CD4-positive, alpha-beta T cell treated with Interleukin-21 for 1 hour (primary cell): ENCODE measurements around the gene EGF.

ENCODE experiments used
- DNase-seq: peaks from one replicate; pipeline ENCODE4 v3.0.0-alpha.2; 2020

EGF gene

DNA sequence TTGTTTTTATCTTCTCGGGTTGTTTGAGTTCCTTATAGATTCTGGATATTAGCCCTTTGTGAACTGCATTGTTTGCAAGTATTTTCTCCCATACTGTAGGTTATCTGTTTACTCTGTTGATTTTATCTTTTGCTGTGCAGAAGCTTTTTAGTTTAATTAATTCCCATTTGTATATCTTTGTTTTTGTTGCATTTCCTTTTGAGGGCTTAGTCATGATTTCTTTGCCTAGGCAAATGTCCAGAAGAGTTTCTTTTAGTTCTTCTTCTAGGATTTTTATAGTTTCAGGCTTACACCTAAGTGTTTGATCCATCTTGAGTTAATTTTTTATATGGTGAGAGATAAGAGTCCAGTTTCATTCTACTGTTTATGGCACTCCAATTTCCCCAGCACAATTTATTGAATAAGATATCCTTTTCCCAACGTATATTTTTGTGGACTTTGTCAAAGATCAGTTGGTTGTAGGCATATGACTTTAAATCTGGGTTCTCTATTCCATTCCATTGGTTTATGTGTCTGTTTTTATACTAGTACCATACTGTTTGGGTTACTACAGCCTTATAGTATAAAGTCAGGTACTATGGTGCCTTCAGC is 54.3 kb downstream of the EGF start:
- DNase-seq, result no peak

DNA sequence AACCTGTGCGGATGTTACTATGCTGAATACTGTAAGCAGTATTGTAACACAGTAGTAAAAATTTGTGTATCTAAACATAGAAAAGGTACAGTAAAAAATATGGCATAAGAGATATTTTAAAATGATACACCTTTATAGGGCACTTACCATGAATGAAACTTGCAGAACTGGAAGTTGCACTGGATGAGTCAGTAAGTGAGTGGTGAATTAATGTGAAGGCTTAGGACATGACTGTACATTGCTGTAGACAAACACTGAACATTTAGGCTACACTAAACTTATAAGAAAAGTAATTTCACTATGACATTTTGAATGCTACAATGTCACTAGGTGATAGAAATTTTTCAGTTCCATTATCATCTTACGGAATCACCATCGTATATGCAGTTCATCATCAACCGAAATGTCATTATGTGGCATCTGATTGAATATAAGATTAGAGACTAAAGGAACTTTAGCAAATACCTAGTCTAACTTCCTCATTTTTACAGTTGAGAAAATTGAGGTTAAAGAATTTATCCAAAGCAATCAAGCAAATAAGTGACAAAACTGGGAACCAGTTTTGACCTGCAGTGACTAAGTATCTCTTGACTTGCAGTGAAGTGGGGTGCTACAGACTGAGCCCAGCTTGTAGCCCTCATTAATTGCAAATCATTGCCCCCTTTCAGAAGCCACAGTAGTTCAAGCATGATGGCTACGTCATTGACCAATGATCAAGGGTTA is 55.3 kb downstream of the EGF start:
- DNase-seq, result no peak

DNA sequence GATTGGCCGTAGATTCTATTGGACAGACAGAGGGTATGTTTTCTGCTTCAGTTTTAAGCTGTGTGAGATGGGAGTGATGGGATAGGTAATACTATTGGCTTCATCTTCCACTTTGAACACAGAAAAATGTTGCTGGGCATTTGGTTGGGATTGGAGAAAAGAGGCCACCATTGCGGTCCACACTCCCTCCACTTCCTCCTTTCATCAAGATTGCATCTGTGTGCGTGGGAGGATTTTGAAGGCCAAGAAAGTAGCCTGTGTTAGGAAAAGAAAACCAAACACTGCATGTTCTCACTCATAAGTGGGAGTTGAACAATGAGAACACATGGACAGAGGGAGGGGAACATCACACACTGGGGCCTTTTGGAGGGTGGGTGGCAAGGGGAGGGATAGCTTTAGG is 56.4 kb downstream of the EGF start:
- no peak for DNase-seq

DNA sequence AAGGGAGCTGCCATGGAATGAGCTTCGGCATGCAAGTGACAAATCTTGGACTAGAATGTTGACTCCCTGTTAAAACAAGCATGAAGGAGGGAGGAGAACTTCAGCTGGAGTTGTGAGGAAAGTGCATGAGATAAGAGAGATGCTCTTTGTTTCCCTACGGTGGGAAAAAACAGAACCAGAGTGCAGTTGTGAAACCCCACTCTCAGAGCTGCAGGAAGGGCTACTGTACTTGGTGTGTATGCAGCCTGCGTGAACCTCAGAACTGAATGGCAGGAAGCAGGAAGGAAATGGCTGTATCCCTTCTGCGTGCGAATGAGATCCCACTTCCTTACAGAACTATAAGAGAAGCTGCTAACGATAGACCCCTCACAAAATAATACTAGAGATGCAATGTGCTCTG is 57.2 kb downstream of the EGF start:
- no peak for DNase-seq

DNA sequence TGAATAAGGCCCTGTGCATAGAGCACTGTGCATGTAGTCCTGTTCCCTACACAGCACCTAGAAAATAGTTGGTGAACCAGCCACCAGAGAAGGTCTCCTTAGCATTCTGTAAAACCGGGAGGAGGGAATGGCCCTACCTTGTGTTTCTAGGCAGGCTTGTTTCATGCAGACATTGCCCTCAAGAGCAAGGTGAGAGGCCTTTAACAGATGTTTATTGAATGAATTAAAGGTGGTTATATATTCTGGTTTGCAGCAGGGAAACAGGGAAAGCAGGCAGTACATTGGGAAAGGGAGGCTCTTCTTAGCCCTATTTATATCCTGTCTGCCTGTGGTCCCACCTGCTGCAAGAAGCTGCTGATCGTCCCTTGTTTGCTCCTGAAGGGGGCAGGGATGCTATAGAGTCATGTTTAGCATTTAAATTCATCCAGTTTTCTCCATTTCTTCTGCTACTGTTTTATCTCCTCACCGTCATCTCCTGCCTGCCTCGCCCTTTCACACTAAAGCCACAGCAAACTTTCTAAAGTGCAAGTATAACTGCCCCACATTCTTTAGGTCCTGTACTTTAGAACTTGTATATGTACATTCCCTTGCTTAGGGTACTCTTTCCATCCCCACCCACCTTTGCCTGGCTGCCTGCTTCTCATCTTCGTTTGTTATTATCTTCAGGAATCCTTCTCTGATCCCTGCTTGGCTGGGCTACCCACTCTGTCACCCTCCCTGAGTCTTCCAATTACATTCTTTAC is 60.3 kb downstream of the EGF start:
- no peak for DNase-seq

DNA sequence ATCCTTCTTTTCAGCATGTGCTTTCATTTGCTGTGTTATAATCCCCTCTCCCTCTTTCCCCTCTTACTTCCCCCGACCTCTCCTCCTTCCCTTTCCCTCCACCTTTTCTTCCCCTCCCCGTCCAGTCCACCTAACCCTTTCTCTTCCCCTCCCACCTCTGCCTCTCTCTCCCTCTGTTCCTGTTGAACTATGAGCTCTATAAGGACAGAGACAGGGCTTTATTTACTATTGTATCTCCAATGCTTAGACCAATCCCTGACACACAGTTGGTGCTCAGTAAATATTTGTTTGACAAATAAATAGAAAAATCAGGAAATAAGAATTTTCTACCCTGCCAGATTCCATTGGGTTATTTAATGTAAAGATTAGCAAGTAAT is 60.8 kb downstream of the EGF start:
- no peak for DNase-seq

DNA sequence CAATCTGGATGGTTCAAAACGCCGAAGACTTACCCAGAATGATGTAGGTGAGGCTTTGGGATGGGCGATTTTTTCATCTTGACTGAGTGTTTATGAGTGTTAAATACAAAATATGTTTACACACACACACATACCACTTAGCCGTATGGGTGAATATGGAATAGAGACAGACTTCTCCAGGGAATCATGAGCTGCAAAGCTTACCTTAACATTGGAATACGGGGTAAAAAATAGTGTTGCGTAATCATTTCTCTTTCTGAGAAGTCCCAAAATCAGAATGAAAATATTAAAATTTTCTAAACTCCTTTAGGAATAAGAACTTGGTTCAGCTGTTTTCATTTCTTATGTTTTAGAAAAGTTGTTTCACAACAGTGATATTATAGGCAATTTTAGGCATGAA is 63.5 kb downstream of the EGF start:
- no peak for DNase-seq

DNA sequence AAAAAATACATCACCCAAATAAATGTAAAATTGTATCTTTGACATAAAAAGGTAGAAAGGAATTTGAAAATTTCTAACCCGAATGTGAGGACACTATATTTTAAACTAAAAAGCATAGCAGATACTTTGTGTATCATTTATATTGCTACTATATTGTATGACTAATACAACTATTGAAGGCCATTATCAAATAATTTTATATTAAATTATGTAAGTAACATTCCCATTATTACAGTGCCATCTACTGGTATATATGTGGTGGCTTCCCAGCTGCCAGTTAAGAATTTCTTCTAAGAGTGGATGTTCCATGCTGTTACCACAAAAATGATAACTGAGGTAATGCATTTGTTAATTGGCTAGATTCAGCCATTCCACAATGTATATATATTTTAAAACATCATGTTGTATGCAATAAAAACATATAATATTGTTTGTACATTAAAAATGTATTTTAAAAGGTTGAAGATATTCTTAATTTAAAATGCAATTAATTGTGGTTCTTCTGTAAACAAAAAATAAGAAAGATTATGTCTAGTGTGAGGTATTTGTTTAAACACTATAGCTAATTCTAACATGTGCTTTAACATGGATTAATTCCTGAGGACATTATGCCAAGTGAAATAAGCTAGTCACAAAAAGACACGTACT is 65.3 kb downstream of the EGF start:
- peak; percentile 41 for DNase-seq

DNA sequence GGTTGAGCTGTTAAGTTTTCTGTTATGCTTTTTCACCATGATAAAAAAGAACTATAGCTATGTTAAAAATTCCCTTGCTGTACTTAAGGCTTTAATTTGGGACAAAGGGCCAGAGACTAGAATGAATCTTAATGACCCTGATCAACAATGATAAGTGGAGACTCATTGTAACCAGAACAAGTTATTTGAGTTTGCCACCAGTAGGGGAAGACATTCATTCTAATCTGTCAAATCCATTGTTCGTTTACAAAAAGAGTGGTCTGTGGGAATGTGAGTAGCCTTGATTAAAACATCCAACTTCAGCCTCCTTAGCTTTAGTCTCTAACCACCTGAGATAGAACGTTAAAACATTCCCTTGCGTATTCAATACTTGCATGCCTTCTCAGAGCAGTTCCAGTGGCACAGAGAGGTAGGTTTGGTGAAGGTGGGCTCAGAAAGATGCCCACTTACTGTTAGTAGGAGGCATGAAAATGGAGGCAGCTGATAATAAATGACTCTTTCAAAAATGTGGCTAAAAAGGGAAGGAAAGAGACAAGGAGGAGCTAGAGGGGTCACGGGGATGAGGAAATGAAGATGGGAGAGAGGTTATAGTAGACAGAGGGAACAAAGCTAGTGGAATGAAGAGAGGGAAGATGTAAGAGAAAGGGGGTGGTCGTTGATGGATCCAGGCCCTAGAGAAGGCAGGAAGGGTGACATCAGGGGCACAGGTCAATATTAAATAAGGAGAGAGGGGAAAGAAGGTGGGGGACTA is 66.2 kb downstream of the EGF start:
- DNase-seq, result no peak

DNA sequence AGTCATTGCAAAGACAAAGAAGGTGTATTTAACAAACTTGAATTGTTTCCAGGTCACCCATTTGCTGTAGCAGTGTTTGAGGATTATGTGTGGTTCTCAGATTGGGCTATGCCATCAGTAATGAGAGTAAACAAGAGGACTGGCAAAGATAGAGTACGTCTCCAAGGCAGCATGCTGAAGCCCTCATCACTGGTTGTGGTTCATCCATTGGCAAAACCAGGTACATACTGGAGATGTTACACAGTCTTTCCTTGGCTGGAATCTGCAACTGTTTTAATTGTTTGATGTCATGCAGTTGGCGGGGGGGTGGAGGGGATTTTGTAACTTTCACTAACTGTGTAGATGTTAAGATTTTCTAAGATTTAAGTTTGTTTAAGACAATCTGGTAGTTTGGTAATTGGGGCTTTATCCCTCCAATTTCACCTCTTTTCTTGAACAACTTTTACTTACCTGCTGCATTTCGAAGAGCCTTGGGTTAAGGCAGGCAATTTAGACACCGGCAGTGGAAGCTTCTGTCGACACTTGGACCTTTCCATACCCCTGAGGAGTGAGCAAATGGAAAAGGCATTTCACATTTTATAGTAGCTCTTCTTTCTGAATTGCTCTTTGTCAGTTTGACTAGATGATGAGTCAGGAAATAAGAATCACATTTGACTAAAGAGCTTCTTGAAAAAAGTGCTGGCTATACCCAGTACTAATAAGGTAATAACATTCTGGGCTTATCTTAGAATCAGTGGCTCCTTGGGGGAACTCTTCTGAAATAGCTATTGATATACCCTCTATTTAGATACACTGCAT is 67.4 kb downstream of the EGF start:
- DNase-seq, result no peak

DNA sequence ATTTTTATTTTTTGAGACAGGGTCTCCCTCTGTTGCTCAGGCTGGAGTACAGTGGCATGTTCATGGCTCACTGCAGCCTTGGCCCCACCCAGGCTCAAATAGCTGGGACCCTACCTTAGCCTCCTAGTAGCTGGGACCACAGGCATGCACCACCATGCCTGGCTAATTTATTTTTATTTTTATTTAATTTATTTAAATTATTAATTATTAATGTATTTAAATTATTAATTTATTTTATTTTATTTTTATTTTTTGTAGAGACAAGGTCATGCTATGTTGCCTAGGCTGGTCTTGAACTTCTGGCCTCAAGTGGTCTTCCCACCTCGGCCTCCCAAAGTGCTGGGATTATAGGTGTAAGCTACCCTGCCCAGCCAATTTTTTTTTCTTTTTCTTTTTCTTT is 69.3 kb downstream of the EGF start:
- DNase-seq, result no peak

DNA sequence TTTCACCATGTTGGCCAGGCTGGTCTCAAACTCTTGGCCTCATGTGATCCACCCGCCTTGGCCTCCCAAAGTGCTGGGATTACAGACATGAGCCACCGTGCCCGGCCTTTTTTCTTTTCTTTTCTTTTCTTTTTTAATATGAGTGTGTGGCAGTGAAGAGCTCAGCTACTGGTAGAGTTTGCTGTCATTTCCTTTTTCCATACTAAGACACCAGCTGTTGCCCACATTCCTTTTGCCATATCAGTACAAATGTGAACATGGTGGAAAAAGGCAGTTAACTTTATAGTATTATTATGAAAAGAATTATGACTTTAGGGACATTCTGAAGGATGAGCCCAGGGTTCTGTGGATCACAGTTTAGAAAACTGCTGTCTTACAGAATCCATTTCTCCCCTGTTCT is 69.8 kb downstream of the EGF start:
- DNase-seq, result no peak

DNA sequence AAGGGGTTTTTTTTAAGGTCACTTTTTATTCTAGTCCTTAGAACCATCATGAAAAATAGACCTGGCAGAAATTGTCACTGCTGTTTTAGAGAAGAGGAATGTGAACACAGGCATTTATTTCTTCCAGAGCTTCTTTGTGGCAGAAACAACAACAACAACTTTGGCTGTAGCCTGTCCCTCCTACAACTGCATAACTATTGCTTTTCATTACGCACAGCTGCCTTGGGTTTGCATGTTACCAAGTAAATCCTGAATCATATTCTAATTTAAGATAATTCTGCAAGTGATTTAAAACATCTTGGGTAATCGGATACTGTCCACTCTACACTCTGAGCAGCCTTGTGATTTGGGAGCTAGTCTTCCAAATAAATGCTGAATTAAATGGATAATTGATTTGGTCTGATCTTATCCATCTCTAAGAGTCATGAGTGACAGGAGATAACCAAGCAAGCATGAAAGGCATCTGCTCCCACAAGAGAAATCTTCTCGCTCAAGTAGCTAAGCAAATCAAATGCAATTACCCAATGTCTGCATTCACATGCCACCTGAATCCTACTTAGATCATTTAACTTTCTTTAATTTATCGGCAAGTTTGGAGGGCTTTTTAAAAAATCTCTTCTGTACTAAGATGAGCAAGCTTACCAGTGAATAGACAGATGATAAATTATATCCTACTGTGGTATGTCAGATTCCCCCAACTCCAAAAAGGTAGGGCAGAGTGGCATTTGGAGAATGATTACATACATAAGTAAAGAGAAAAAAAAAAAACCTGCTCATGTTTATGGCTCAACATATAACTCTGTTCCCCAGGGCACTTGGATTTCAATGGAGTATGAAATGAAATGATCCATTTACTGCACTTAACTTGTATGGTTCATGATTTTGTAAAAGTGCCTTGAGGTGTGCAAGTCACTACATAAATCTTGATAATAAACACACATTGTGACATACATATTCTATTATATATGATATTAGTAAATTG is 73.6 kb downstream of the EGF start:
- DNase-seq, result no peak

DNA sequence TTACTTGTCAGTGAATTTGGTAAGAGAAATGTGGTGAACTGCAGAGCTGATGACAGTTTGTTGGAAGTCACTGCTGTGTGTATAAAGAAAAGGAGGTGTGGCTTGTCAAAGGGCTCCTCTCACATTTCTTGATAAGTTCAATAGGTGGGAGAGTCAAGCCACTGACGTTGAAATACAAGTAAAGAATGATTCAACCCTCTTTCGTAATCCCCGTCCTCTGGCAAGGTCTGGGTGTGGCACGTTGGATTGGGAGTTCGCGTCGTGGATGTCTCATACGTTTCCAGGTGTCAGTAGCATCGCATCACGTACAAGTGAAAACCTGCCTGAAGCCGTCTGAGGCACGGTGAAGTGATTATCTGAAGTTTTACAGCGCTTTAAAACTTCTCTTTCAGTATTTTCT is 76.4 kb downstream of the EGF start:
- DNase-seq, result no peak

DNA sequence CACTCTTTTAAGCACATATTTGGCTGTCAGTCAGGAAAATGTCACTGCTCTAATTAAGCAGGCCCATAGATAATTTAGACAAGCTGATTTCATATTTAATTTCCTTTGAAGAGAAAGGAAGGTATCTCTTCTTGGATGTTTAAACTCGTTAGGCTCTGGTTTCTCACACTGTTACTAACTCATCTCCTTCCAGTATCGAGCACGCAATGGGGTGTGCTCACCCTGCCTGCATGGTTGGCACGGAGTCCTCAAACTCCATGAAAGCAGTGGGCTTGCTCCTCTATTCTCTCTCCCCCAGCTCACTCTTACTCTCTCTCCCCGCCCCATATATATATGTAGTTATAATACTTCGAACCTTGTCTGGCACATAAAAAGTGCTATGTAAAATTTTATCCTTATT is 76.9 kb downstream of the EGF start:
- DNase-seq, result no peak

DNA sequence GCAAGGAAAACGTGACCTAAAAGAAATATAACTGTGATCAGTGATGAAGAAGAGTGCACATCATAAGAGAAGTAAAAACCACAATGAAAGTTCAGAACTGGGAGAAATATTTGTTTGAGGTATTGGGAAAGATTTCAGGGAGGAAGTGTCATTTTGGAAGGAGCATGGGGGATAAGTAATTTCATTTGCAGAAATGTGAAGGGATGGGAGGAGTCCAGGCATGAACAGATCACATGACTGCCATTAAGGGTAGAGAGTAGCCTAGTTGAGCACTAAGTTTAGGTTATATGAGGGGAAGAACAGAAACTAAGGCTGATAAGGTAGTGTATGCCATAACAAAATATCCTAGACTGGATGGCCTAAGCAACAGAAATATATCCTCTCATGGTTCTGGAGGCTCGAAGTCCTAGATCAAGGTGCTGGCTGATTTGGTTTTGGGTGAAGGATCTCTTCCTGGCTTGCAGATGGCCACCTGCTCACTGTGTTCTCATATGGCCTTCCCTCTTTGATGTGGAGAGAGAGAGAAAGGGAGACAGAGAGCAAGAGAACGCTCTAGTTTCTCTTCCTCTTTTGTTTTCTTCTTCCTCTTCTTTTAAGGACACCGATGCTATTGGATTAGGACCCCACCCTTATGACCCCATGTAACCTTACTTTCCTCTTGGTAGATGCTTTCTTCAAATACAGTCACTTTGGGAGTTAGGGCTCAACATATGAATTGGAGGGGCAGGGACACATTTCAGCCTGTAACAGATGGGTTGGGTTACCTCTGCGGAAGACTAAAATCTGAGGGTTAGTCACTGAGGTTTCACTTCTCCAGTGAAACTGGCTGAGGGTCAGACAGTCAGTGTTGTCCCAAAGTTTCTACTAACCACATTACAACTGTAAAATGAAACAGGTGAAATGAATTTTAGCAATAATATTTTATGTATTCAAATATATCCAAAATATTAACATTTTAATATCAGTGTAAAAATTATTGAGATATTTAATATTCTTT is 77.9 kb downstream of the EGF start:
- DNase-seq, result no peak

DNA sequence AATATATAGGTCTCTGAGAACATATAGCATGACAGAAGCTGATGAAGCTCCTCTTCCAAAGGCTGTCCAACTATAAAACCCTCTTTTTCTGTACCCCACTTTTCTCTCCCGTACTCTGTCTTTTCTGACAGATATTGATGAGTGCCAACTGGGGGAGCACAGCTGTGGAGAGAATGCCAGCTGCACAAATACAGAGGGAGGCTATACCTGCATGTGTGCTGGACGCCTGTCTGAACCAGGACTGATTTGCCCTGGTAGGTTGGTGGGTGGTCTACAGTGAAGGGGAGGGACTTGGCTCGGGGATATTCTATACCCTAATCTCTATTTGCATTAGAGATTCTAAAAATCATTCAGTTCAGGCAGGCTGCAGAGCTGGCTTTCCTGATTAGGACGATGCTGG is 80.4 kb downstream of the EGF start:
- DNase-seq, result no peak

DNA sequence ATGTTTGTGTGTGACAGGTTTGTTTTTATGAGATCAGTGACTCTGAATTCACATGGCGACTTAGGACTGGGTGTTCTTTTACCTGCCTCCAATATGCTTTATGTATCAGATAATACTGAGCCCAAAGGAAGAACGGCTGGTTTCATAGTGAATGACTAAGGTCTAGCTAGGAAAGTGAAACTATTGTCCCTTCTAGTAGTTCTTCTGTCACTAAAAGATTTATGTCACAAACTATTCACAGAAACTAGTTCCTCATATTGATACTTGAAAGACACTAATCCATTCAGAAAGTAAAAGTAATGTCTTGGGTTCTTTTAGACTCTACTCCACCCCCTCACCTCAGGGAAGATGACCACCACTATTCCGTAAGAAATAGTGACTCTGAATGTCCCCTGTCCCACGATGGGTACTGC is 81.7 kb downstream of the EGF start:
- DNase-seq, result no peak

DNA sequence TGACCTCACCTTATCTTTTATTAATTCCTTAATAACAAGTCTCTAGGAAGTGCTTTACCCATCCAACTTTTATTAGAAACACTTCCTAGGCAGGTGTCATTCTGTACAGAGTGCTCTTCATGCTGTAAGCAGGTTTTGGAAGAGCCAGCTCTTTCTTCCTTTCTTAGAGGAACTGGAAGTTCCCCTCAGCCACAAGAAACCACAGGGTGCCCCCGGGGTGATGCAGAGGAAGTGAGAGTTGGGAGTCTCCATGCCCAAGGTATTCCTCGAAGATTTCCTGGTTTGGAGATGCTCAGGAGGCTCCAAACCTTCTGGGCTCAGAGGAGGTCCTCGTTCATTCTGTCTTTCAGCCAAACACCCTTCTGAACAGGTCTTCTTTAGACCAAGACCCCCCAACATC is 83.8 kb downstream of the EGF start:
- DNase-seq, result no peak
